Transverse colon (tissue), 4 donors: ENCODE measurements around the gene CEACAM19. TPM values are rescaled to one million over a fixed set of nuclear protein-coding genes. Genes with fewer than 3 reads are reported as not detected.

Experiments
- DNase-seq: peaks from one replicate; pipeline ENCODE4 v3.0.0-alpha.2; 2019
- H3K27ac ChIP-seq, 4 donors: fragments of 200-600 bp; sonication (generic); 2 replicates each; pipeline ENCODE4 v1.5.1; 2016 to 2018; ENCODE audit warnings: inconsistent platforms in 4 of 4
- H3K27me3 ChIP-seq: fragments of 200-600 bp; sonication (generic); 2 replicates; pipeline ENCODE4 v1.5.1; 2017; ENCODE audit warnings: inconsistent platforms
- H3K36me3 ChIP-seq, 4 donors: fragments of 200-600 bp; sonication (generic); 2 replicates each; pipeline ENCODE4 v1.5.1; 2017 to 2019; ENCODE audit warnings: inconsistent platforms in 4 of 4
- H3K4me1 ChIP-seq, 4 donors: fragments of 200-600 bp; sonication (generic); 2 replicates each; pipeline ENCODE4 v1.5.1; 2017 to 2020; ENCODE audit warnings: inconsistent platforms in 4 of 4
- H3K4me3 ChIP-seq, 4 donors: fragments of 200-600 bp; sonication (generic); 1 replicate in 1 of 4; 2 replicates in 3 of 4; pipeline versions ENCODE4 v1.5.1 to v1.6.1; 2017 to 2019; ENCODE audit warnings: inconsistent platforms in 4 of 4
- H3K9me3 ChIP-seq, 2 donors: fragments of 200-600 bp; sonication (generic); 2 replicates each; pipeline ENCODE4 v1.5.1; 2017 to 2019; ENCODE audit warnings: inconsistent platforms in 2 of 2
- EP300 ChIP-seq: sonication (generic); formaldehyde crosslinking; IDR thresholded peaks from one replicate; pipeline ENCODE4 v1.6.1; 2017; ENCODE audit warnings: antibody characterized with exemption, low read depth
- POLR2A ChIP-seq: fragments of 450-650 bp; IDR thresholded peaks from one replicate; pipeline ENCODE4 v1.6.1; 2016; ENCODE audit warnings: antibody characterized with exemption, mild to moderate bottlenecking, moderate library complexity
- POLR2AphosphoS5 ChIP-seq, 3 donors: sonication (generic); formaldehyde crosslinking; IDR thresholded peaks; one replicate each; pipeline ENCODE4 v1.6.1; 2016; ENCODE audit warnings: antibody characterized with exemption in 3 of 3
- WGBS, 2 donors: methylation state at CpG; one replicate each; pipeline ENCODE4 v1.1.5; 2018; ENCODE audit warnings: low coverage in 1 of 2; 5-methylcytosine and 5-hydroxymethylcytosine counted together
- in situ Hi-C, 4 donors: fragments of 200-750 bp; cut with MboI; loops; one replicate each; pipeline versions ENCODE4 v1.15.0 to v1.15.1; 2017; ENCODE audit warnings: low sequenced_read_pairs in 3 of 4, low pct_ligation_motif_present in 1 of 4, low pct_unique_long_range_greater_than_20kb in 1 of 4
- intact Hi-C: fragments of 100-400 bp; cut with DNase I; formaldehyde crosslinking; loops from one replicate; pipeline ENCODE4 v1.15.1; 2023; ENCODE audit warnings: low total_unique reads
- small RNA-seq, 4 donors: library from RNA; depleted of rRNA; stranded (forward); fragments of <200 nt; gene quantifications; one replicate each; pipeline ENCODE3, GENCODE V24; 2016
- total RNA-seq, 4 donors: library from RNA; depleted of rRNA; stranded (reverse); fragments of >200 nt; gene quantifications; one replicate each; pipeline ENCODE4 v1.1.0, GENCODE V29; 2016
- TF ChIP-seq, protein P1 (sequence below), 5 experiments: fragments of 200-600 bp in 3 of 5; fragments of 450-650 bp in 2 of 5; sonication (generic) in 3 of 5; IDR thresholded peaks; 1 replicate in 2 of 5; 2 replicates in 3 of 5; pipeline ENCODE4 v1.5.1; 2016 to 2017; ENCODE audit warnings: antibody characterized with exemption in 5 of 5, inconsistent platforms in 3 of 5, mild to moderate bottlenecking in 2 of 5, moderate library complexity in 1 of 5

CEACAM19 gene
- total RNA-seq, 4 donors from 2014 or later: 3.8 to 19.1 (median 9.9) TPM

DNA sequence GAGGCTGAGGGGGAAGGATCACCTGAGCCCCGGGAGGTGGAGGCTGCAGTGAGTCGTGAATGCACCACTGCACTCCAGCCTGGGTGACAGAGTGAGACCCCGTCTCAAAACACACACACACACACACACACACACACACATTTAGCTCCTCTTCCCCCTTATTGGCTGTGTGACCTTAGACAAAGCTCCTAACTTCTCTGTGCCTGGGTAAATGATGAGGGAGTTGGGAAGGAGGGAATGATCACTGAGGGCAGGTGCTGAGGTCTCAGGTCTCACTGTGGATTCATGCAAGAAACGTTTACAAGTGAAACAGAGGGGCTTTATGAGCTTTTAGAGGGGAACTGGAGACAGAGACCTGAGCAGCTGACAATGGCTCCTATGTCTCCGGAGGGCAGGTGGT, 60.3 kb downstream of the CEACAM19 start:
- TF ChIP-seq EP300 (no peak), POLR2AphosphoS5 (IDR thresholded peaks at IDR 0.05) (no peak), POLR2A (no peak)
- TF ChIP-seq, protein P1, sequence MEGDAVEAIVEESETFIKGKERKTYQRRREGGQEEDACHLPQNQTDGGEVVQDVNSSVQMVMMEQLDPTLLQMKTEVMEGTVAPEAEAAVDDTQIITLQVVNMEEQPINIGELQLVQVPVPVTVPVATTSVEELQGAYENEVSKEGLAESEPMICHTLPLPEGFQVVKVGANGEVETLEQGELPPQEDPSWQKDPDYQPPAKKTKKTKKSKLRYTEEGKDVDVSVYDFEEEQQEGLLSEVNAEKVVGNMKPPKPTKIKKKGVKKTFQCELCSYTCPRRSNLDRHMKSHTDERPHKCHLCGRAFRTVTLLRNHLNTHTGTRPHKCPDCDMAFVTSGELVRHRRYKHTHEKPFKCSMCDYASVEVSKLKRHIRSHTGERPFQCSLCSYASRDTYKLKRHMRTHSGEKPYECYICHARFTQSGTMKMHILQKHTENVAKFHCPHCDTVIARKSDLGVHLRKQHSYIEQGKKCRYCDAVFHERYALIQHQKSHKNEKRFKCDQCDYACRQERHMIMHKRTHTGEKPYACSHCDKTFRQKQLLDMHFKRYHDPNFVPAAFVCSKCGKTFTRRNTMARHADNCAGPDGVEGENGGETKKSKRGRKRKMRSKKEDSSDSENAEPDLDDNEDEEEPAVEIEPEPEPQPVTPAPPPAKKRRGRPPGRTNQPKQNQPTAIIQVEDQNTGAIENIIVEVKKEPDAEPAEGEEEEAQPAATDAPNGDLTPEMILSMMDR (IDR thresholded peaks at IDR 0.05): no peak
- no peak for DNase-seq
- Histone ChIP-seq H3K27me3 (no peaks in the 10 kb centered on the region), H3K9me3 (no peaks in the 10 kb centered on the region), H3K4me3 (no peak overlapping the region), H3K36me3 (no peaks in the 10 kb centered on the region), H3K4me1 (peaks cover 0 to 21% (median 12%) of the 10 kb centered on the region in 4 donors), H3K27ac (peak overlapping the region in 2 of 4 donors; percentile 38 to 60)
- intact Hi-C loops: no loop called here
- in situ Hi-C loops: no loop called here
- WGBS, 2 donors: 54 to 59% methylated on average over 3 to 5 of the region's 5 CpGs

DNA sequence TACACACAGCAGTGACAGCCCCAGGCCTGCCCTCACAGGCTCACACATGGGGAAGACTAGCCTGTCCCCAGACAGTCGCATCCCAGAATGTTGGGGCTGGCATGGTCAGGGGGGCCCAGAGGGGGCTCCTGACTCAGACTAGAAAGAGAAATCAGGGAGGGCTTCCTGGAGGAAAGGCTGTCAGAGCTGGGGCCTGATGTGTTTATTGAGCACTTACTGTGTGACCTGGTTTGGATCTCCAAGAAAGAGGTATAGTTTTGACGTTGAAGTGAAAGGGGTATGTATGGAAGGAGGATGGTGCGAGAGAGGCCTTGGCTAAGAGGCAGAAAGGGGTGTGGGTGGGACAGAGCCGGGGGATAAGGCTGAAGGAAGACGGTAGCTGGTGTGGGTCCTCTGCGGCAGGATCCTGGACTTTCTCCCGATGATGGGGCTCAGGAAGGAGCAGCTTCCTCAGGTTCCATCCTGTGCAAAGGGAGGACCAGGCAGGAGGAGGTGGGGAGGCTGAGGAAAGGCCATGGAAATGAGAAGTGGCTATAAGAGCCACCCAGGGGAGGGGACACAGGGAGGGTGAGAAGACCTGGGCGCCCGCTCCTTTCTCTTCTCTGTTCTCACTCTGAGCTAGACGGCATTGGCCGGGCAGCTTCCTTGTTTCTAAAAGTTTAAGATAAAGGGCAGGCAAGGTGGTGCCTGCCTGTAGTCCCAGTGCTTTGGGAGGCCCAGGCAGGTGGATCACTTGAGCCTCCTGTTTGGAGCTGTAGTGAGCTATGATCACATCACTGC, 61.1 kb downstream of the CEACAM19 start:
- in situ Hi-C loops: no loop called here
- Histone ChIP-seq H3K27me3 (no peaks in the 10 kb centered on the region), H3K4me1 (peaks cover 0 to 21% (median 12%) of the 10 kb centered on the region in 4 donors), H3K36me3 (no peaks in the 10 kb centered on the region), H3K27ac (peak overlapping the region in 1 of 4 donors; percentile 60), H3K4me3 (no peak overlapping the region), H3K9me3 (no peaks in the 10 kb centered on the region)
- DNase-seq: no peak
- TF ChIP-seq EP300 (no peak), POLR2A (no peak), POLR2AphosphoS5 (IDR thresholded peaks at IDR 0.05) (no peak)
- TF ChIP-seq, protein P1 (IDR thresholded peaks at IDR 0.05): no peak
- intact Hi-C loops: no loop called here
- 78% methylated on average over 11 of the region's 11 CpGs; no CpG with 5 or more reads in 1 of the 2 donors for WGBS, 2 donors

Small RNA genes within 50 kb of the gene (small RNA-seq; reads per million reads assigned to genes)
- 0 reads per million in 4 donors for gene RF00285

Other genes starting within 250 kb of the CEACAM19 start
- 1 to 10 TPM in 2 of 4 donors, under 1 TPM in 2; 0.64 to 7.1 (median 1.1) TPM for gene ZNF229, start 223.0 kb upstream of the CEACAM19 start, total RNA-seq
- gene ZNF180, start 171.0 kb upstream of the CEACAM19 start, total RNA-seq: 10 to 100 TPM in 1 of 4 donors, 1 to 10 TPM in 3; 6.4 to 59.7 (median 8.4) TPM
- gene CEACAM20, start 141.8 kb upstream of the CEACAM19 start, total RNA-seq: under 1 TPM in 2 of 4 donors, not detected in 2; 0.48 to 0.68 TPM
- not detected for gene IGSF23, start 57.9 kb upstream of the CEACAM19 start, total RNA-seq
- 10 to 100 TPM; 26.2 to 49.0 (median 33.3) TPM for gene PVR, start 27.6 kb upstream of the CEACAM19 start, total RNA-seq
- gene CEACAM16, start 27.7 kb downstream of the CEACAM19 start, total RNA-seq: not detected
- gene BCL3, start 77.2 kb downstream of the CEACAM19 start, total RNA-seq: 100 to 1,000 TPM in 1 of 4 donors, 10 to 100 TPM in 3; 43.8 to 181 (median 69.5) TPM
- 100 to 1,000 TPM in 3 of 4 donors, 10 to 100 TPM in 1; 96.1 to 210 (median 145) TPM for gene CBLC, start 106.4 kb downstream of the CEACAM19 start, total RNA-seq
- 10 to 100 TPM in 3 of 4 donors, 1 to 10 TPM in 1; 7.9 to 95.1 (median 23.1) TPM for gene BCAM, start 137.6 kb downstream of the CEACAM19 start, total RNA-seq
- 100 to 1,000 TPM in 3 of 4 donors, 10 to 100 TPM in 1; 93.7 to 147 (median 125) TPM for gene NECTIN2, start 174.8 kb downstream of the CEACAM19 start, total RNA-seq
- gene TOMM40, start 219.8 kb downstream of the CEACAM19 start, total RNA-seq: 100 to 1,000 TPM in 1 of 4 donors, 10 to 100 TPM in 3; 36.0 to 101 (median 53.8) TPM
- 100 to 1,000 TPM in 2 of 4 donors, 10 to 100 TPM in 2; 72.2 to 214 (median 132) TPM for gene APOE, start 234.3 kb downstream of the CEACAM19 start, total RNA-seq
- 10 to 100 TPM in 3 of 4 donors, not detected in 1; 10.8 to 48.4 (median 34.8) TPM for gene APOC1, start 243.1 kb downstream of the CEACAM19 start, total RNA-seq